K562 (cell line): ENCODE data around the gene CDYL. TPM values are rescaled to one million over a fixed set of nuclear protein-coding genes. Genes with fewer than 3 reads are reported as not detected.

ENCODE experiments used
- CCAR2 ChIP-seq: fragments of 200-400 bp; formaldehyde crosslinking; IDR thresholded peaks from 2 replicates; pipeline ENCODE4 v1.6.1; 2017; ENCODE audit warnings: mild to moderate bottlenecking, low read depth, low read length
- EGR1 ChIP-seq: fragments of 450-650 bp; conservative IDR thresholded peaks from 2 replicates; pipeline ENCODE4 v1.6.1; 2017; ENCODE audit warnings: mild to moderate bottlenecking
- HSF4 ChIP-seq: fragments of 250-450 bp; sonication (Bioruptor Pico); IDR thresholded peaks from 2 replicates; pipeline ENCODE4 v2.1.2; 2022; ENCODE audit warnings: mild to moderate bottlenecking, moderate library complexity, borderline replicate concordance
- IRF2 ChIP-seq: sonication (generic); formaldehyde crosslinking; IDR thresholded peaks from 2 replicates; pipeline ENCODE4 v1.8.1; 2022; ENCODE audit warnings: mild to moderate bottlenecking, missing genetic modification reagents
- NCOA1 ChIP-seq: fragments of 450-650 bp; IDR thresholded peaks from 2 replicates; pipeline ENCODE4 v1.6.1; 2016; ENCODE audit warnings: low read depth
- POLR2AphosphoS5 ChIP-seq: IDR thresholded peaks from 2 replicates; pipeline ENCODE4 v1.6.1; 2011; ENCODE audit warnings: mild to moderate bottlenecking, low read depth, low read length, moderate library complexity; ENCODE audit not compliant: control insufficient read depth, insufficient read depth
- PTBP1 ChIP-seq: fragments of 200-400 bp; formaldehyde crosslinking; IDR thresholded peaks from 2 replicates; pipeline ENCODE4 v1.6.1; 2017; ENCODE audit warnings: low read depth, low read length
- PTRF ChIP-seq: fragments of 450-650 bp; IDR thresholded peaks from 2 replicates; pipeline ENCODE4 v1.6.1; 2016; ENCODE audit warnings: mild to moderate bottlenecking, missing genetic modification characterization, missing compliant biosample characterization
- SMAD2 ChIP-seq: fragments of 150-350 bp; IDR thresholded peaks from 2 replicates; pipeline ENCODE4 v1.6.1; 2014; ENCODE audit warnings: low read depth, mild to moderate bottlenecking, low read length
- SMC3 ChIP-seq: conservative IDR thresholded peaks from 2 replicates; pipeline ENCODE4 v1.6.1; 2011; ENCODE audit warnings: low read depth, low read length, improper control_type of control experiment; ENCODE audit not compliant: insufficient read depth
- TAL1 ChIP-seq: fragments of 450-650 bp; IDR thresholded peaks from 2 replicates; pipeline ENCODE4 v1.6.1; 2016; ENCODE audit warnings: mild to moderate bottlenecking
- TRIM28 ChIP-seq: fragments of 450-650 bp; IDR thresholded peaks from 2 replicates; pipeline ENCODE4 v1.6.1; 2017
- ZBTB8A ChIP-seq: fragments of 450-650 bp; IDR thresholded peaks from 2 replicates; pipeline ENCODE4 v1.6.1; 2018; ENCODE audit warnings: mild to moderate bottlenecking, moderate library complexity; ENCODE audit not compliant: partially characterized antibody
- ZNF277 ChIP-seq: fragments of 250-450 bp; sonication (Bioruptor Pico); IDR thresholded peaks from 2 replicates; pipeline ENCODE4 v1.8.0; 2022; ENCODE audit warnings: inconsistent platforms, mild to moderate bottlenecking, moderate library complexity, borderline replicate concordance
- ZNF282 ChIP-seq: sonication (generic); formaldehyde crosslinking; IDR thresholded peaks from 2 replicates; pipeline ENCODE4 v1.8.1; 2023; ENCODE audit warnings: missing genetic modification reagents
- ZNF717 ChIP-seq: fragments of 250-450 bp; sonication (Bioruptor Pico); IDR thresholded peaks from 2 replicates; pipeline ENCODE4 v1.5.0; 2021
- polyA plus RNA-seq, 8 experiments: library from polyadenylated mRNA; depleted of rRNA in 4 of 8; stranded (reverse) in 5 of 8; unstranded in 3 of 8; fragments of >200 nt; fragmentation: Nextera tagmentation in 2 of 8; fragmentation: Illumina TruSeq in 1 of 8; extraction: Ambion mirVana in 2 of 8; extraction: Trizol in 1 of 8; gene quantifications; 2 replicates each; pipeline versions ENCODE4 v1.2.1 to v1.2.3, GENCODE V29; 2011 to 2014; ENCODE audit warnings: inconsistent platforms in 1 of 8, missing spikeins in 1 of 8
- total RNA-seq, 7 experiments: library from RNA; depleted of rRNA in 6 of 7; stranded (reverse); fragments of >200 nt in 6 of 7; fragmentation: Illumina TruSeq in 2 of 7; extraction: Trizol in 2 of 7; gene quantifications; 2 replicates each; pipeline versions ENCODE4 v1.2.1 to v1.2.3, GENCODE V29; 2011 to 2021; ENCODE audit warnings: low replicate concordance in 1 of 7
- TF ChIP-seq, protein P1 (sequence below): fragments of 250-450 bp; sonication (Bioruptor Pico); IDR thresholded peaks from 2 replicates; pipeline ENCODE4 v1.4.0; 2020; ENCODE audit warnings: mild to moderate bottlenecking, moderate library complexity, borderline replicate concordance

CDYL gene
- total and polyA plus RNA-seq, 9 of the 15 experiments (the other 6 are each of a cell fraction or from before 2014, with no cell fraction given), result 8.1 to 45.8 (median 40.8) TPM

DNA sequence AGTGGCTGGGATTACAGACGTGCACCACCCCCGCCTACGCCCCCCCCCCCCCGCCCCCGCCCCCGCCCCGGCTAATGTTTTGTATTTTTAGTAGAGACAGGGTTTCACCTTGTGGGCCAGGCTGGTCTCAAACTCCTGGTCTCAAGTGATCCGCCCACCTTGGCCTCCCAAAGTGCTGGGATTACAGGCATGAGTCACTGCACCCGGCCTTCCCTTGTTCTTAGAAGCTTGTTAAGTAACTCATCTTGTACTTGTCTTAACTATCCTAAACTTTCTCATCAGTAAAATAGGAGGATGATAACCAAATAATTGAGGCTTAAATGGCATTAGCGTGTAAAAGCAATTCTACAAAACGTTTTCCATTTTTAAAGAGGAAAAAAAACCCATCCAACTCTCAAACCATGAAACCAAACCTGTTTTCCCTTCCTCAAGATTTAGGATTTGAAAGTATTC is 4.2 kb downstream of the CDYL start (continued):
- TF ChIP-seq ZNF277 (CRISPR knock-in tag) (no peak), PTBP1 (no peak), NCOA1 (no peak), ZNF282 (no peak), ZNF717 (no peak), POLR2AphosphoS5 (no peak), EGR1 (peak; percentile 87), TRIM28 (no peak), HSF4 (CRISPR knock-in tag) (no peak), TAL1 (no peak), SMAD2 (no peak), CCAR2 (no peak), ZBTB8A (no peak), PTRF (tag) (no peak), IRF2 (CRISPR knock-in tag) (no peak), SMC3 (no peak)
- TF ChIP-seq, protein P1, sequence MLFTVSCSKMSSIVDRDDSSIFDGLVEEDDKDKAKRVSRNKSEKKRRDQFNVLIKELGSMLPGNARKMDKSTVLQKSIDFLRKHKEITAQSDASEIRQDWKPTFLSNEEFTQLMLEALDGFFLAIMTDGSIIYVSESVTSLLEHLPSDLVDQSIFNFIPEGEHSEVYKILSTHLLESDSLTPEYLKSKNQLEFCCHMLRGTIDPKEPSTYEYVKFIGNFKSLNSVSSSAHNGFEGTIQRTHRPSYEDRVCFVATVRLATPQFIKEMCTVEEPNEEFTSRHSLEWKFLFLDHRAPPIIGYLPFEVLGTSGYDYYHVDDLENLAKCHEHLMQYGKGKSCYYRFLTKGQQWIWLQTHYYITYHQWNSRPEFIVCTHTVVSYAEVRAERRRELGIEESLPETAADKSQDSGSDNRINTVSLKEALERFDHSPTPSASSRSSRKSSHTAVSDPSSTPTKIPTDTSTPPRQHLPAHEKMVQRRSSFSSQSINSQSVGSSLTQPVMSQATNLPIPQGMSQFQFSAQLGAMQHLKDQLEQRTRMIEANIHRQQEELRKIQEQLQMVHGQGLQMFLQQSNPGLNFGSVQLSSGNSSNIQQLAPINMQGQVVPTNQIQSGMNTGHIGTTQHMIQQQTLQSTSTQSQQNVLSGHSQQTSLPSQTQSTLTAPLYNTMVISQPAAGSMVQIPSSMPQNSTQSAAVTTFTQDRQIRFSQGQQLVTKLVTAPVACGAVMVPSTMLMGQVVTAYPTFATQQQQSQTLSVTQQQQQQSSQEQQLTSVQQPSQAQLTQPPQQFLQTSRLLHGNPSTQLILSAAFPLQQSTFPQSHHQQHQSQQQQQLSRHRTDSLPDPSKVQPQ (CRISPR knock-in tag), result no peak
